ENCODE measurements around the gene BMPR1B.

The BMPR1B gene

DNA sequence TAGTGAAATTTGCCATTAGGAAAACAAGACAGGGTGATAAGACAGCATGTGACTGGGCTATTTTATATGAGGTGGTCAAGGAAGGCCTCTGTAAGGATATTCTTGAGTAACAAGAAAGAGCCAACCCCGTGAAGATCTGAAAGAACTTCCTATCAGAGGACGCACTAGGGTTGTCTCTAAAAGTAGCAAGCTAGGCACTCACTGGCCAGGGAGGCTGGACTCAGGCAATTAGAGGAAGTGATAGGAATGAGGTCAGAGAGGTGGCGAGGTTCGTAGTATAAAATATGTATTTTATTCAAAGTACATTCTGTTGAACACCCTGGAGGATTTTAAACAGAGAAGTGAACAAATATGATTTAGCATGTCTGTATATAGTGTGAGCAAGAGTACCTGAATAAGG is 4.6 kb downstream of the BMPR1B start:
- DNase-seq (ENCODE audit: low read depth), result no peak
- TF ChIP-seq, protein P1, sequence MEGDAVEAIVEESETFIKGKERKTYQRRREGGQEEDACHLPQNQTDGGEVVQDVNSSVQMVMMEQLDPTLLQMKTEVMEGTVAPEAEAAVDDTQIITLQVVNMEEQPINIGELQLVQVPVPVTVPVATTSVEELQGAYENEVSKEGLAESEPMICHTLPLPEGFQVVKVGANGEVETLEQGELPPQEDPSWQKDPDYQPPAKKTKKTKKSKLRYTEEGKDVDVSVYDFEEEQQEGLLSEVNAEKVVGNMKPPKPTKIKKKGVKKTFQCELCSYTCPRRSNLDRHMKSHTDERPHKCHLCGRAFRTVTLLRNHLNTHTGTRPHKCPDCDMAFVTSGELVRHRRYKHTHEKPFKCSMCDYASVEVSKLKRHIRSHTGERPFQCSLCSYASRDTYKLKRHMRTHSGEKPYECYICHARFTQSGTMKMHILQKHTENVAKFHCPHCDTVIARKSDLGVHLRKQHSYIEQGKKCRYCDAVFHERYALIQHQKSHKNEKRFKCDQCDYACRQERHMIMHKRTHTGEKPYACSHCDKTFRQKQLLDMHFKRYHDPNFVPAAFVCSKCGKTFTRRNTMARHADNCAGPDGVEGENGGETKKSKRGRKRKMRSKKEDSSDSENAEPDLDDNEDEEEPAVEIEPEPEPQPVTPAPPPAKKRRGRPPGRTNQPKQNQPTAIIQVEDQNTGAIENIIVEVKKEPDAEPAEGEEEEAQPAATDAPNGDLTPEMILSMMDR (IDR thresholded peaks at IDR 0.05; ENCODE audit: insufficient read depth, low read depth, low read length, missing control alignments), result no peak
- H3K4me3 ChIP-seq (ENCODE audit: low read length), result no peak overlapping the region

DNA sequence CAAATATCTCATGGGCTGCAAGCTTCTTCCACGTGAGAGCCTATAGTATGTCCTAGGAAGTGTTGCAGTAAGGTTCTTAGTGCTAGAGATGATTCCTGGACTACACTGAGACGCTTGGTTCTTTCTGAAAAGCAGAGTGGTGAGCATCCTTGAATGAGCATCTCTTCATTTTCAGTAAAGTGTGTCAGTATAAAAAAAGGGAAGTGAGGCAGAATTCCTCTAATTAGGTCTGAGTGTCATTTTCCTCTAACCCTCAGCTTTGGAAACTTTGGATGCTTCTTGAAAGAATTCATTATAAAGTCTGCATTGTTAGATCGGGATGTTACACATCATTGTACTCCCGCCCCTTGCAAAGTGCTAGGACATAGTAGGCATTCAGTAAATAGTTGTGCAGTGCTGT is 5.2 kb downstream of the BMPR1B start:
- TF ChIP-seq, protein P1 (IDR thresholded peaks at IDR 0.05; ENCODE audit: insufficient read depth, low read depth, low read length, missing control alignments), result no peak
- DNase-seq (ENCODE audit: low read depth), result no peak
- H3K4me3 ChIP-seq (ENCODE audit: low read length), result no peak overlapping the region

DNA sequence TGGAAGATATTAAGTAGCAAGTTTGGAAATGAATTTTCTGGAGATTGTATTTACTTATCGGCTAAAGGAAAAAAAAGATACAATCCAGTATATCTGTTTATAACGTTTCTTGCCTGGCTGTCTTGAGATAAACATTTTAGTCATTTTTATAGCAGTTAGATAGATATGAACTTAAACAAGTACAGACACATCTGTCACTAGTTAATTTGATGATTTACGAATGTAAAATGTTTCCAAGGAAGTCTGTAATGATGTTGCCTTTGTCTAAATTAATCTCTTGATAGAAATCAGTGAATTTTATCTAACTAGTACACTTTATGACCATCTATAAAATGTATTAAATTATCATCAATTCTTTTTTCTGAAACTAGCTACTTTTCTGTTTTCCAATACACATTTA is 5.7 kb downstream of the BMPR1B start:
- no peak overlapping the region for H3K4me3 ChIP-seq (ENCODE audit: low read length)
- TF ChIP-seq, protein P1 (IDR thresholded peaks at IDR 0.05; ENCODE audit: insufficient read depth, low read depth, low read length, missing control alignments), result no peak
- DNase-seq (ENCODE audit: low read depth), result no peak

DNA sequence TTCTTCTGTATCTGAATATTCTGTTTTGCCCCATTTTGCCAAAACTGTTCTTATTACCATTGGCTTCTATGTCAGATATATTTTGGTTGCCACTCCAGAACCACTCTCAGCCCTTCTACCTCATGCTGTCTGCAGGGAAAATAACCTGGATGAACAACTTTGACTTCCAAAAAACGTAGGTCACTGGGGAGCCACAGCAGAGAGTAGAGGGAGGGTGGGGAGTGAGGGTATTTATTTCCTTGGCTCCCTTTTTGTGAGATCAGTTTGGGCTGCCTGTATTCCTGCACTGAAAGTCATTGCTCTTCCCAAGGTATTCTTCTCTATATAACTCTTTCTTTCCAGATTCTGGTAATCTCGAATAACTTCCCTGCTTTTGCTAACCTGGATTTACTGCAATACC is 6.3 kb downstream of the BMPR1B start:
- TF ChIP-seq, protein P1 (IDR thresholded peaks at IDR 0.05; ENCODE audit: insufficient read depth, low read depth, low read length, missing control alignments), result no peak
- H3K4me3 ChIP-seq (ENCODE audit: low read length), result no peak overlapping the region
- DNase-seq (ENCODE audit: low read depth), result no peak

DNA sequence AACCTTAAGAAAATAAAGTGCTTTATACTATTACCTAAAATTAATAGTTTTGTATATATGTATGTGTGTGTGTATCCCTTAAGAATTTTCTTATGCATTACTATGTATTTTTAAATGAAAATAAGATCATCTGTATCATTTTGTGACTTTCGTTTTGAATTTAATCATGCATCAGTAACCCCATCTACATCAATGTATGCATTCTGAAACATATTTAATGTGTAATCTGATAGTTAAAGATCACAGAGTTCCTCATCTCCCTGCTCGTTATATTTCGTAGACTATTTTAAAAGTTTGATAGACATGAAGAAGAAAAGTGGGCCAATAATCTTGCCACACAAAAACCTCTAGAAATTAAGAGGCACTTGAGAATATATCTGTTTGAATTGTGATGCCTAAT is 7.4 kb downstream of the BMPR1B start:
- TF ChIP-seq, protein P1 (IDR thresholded peaks at IDR 0.05; ENCODE audit: insufficient read depth, low read depth, low read length, missing control alignments), result no peak
- DNase-seq (ENCODE audit: low read depth), result no peak
- H3K4me3 ChIP-seq (ENCODE audit: low read length), result no peak overlapping the region

DNA sequence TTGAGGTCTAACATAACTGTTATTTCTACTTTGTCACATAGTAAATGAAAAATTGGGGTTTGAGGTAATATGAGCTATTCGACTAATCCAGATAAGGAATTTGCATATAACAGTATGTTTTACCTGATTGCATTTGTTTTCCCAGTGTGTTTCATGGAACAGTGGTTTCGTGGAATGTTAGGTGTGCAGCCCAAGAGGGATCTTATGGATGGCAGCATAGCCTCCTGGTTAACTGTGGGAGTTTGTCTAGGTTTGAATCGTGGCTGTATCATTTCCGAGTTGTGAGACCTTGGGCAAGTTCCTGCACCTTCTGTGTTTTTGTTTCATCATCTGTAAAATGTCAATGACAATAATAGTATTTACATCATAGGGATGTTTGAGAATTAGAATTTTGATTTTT is 7.9 kb downstream of the BMPR1B start:
- peak; percentile 52 for DNase-seq (ENCODE audit: low read depth)
- TF ChIP-seq, protein P1 (IDR thresholded peaks at IDR 0.05; ENCODE audit: insufficient read depth, low read depth, low read length, missing control alignments), result no peak
- H3K4me3 ChIP-seq (ENCODE audit: low read length), result no peak overlapping the region

DNA sequence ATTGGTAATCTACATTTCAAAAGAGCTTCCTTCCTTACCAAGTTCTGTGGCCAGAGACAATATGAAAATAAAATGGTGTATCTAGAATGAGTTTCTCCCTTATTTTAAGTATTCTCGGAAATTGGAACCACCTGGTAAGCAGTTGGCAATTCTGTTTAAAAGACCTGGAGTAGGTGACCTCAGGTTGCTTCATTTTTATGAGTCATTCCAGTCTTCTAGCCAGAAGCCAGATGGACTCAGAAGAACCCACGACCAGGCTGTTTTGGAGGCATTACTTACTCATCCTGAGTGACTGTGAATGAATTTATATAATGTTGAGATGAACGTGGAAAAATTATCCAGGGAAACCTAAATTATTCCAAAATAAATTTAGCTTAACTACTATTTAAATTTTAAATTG is 9.1 kb downstream of the BMPR1B start:
- H3K4me3 ChIP-seq (ENCODE audit: low read length), result no peak overlapping the region
- TF ChIP-seq, protein P1 (IDR thresholded peaks at IDR 0.05; ENCODE audit: insufficient read depth, low read depth, low read length, missing control alignments), result no peak
- DNase-seq (ENCODE audit: low read depth), result peak; percentile 92
